GM18505 (cell line): ENCODE data around the gene TRAIP.

Experiments
- ATAC-seq: cut with Tn5 transposase; IDR thresholded peaks from one replicate; pipeline ENCODE4 v1.9.1; 2021; ENCODE audit not compliant: unreplicated experiment
- POLR2A ChIP-seq: IDR thresholded peaks from 4 replicates; pipeline ENCODE4 v1.6.1; 2011; ENCODE audit warnings: borderline replicate concordance; ENCODE audit not compliant: insufficient read depth, insufficient read length; ENCODE audit errors: extremely low read depth

TRAIP gene

DNA sequence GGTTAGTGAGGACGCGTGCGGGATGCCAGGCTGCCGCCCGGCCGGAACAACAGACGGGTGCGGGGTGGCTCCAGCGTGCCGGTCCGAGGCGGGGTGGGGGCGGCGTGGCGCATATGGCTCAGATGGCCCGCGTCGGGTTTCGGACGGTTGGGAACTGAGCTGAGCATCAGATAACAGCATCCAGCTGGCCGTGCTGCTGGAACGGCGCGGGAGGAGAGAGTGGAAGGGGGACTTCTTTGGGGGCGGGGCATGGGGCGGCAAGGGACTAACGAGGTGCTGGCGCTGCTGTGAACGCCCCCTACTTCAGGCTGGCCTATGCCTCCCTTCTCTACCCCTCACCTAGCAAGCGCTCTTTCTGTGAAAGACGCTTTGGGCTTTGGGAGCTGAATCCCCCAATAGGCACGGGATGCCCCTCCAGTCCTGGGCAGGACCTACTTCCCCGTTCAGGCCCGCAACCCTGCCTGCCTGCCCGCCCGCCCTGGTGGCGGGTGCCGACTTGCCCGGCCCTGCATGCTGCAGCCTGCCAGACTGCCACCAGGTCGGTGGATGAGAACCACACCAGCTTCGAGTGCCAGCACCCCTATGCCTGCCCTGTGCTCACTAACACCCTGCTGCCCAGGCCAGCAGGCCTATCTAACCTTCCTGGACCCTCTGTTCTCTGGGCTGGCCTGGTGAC, 52.8 kb downstream of the TRAIP start:
- ATAC-seq = peak; percentile 8
- TF ChIP-seq POLR2A = peak; percentile 11

DNA sequence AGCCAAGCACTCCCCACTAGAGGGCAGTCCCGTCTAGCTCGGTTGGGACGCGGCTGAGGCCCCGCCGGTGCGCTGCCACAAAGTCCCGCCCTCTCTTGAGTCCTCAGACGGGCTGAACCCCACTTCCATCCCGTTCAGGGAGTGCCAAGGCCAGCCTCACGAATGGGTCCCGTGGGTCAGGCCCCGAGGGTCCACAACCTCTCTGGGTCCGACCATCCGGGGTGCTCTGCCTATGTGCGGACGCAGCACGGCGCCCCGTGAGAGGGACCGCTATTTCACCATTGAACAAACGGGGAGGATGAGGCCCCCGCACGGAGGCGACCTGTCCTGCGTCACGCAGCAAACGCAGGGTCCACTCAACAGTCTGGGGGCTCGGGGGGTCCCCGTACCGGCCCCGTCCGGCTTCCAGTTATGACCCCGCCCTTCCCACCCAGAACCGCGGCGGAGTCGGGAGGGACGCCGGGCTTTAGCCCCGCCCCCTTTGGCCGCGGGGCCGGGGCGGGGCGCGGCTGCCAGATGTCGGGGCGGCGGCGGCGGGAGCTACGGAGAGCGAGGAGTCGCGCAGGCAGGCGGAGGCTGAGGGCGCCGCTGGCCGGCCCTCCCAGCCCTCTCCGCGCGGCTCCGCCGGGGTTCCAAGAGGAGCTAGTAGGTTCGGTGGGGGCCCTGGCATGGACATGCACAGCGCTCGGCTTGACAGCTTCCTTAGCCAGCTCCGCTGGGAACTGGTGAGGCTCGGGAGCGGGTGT, 53.5 kb downstream of the TRAIP start, which contains the start of gene INKA1:
TSS of gene INKA1 (plus strand) at position 543 of the 746 bp plus-strand sequence. CDS start at position 675, 132 bp downstream.
- ATAC-seq = peak; percentile 64
- no peak for TF ChIP-seq POLR2A

DNA sequence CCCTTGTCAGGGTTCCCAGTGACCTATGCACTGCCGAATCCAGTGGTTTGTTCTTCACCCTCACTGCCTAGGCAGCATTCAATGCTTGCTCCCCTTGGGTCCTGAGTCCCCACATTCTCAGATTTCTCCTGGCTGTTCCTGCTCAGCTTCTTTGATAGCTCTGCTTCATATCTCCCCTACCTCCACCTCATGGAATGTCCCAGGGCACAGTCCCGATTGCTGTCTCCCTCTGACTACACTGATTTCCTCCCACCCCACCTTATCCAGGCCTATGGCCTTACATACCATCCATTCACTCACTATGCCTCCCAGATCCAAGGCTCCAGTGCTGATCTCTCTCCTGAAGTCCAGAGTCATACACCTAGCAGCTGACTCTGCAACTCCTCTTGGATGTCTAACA, 55.2 kb downstream of the TRAIP start:
- ATAC-seq = no peak
- TF ChIP-seq POLR2A = no peak

GRCh38 chr3:49799761-49800160, 56.6 kb downstream of the TRAIP start, which contains the start of gene CDHR4:
CDHR4 (minus strand) TSS chr3:49799873; CDS start chr3:49799812, 61 bp downstream.
- no peak for ATAC-seq
- TF ChIP-seq POLR2A = no peak

DNA sequence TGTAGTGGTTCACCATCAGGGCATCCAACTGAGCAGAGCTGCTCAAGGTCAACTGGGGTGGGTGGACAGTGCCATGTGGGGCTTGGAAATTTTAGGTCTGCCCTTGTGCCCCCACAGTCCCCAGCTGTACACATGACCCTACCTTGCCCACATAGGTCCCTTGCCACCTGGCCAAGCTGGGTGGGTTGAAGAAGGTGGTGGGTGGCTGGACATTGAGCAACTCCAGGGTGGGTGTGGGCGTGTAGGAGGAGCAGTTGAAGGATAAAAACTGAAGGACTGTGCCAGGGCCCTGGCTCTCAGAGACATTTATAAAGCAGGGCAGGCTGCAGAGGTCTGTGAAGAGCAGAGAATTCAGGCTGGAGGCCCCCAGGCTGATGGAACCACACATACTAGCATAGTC, 57.3 kb downstream of the TRAIP start:
- ATAC-seq = no peak
- TF ChIP-seq POLR2A = no peak

DNA sequence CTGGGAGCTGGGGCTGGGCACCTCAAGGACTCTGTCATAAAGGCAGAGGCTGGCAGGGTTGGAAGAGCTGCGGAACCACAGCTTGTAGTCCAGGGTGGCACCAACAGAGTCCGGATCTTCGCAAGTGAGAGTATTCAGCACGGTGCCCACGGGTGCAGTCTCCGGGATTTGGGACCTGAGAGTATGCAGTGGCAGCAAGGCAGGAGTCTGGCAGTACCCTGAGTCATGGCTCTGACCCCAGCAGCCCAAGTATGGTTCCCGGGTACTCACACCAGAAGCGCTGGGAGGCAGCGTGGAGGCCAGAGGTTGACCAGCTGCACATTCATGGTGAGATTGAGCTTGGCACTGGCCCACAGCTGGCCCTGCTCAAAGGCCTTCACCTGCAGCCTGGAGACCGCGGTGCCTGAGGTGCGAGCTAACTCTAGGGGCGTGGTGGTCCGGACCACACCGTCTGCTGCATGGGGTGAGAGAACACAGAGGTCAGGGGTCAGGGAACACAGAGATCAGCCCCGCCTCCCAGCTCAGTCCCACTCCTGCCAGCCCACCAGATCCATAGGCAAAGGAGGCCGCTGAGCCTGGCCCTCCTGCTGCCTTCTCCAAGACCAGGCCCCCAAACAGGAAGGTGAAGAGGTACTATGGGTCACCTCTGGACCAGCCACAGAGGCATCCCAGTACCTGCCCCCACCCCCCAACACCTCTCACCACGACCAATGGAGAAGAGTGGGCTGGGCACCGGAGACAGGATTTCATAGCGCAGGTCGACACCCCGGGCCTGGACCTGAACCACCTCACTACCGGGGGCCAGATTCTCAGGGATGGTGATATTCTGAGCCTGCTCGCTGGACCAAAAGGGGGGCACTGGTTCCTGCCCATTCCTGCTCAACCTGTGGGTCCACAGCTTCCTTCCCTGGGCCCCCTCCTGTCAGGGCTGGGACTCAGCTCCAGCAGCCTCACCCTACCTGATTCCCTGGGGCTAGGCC, 61.1 kb downstream of the TRAIP start:
- ATAC-seq = no peak
- TF ChIP-seq POLR2A = no peak

GRCh38 chr3:49794431-49794830, 61.9 kb downstream of the TRAIP start:
- no peak for ATAC-seq
- no peak for TF ChIP-seq POLR2A

- ATAC-seq = no peak
These were observed 62.8 kb downstream of the TRAIP start for GRCh38 chr3:49793486-49794085.

GRCh38 chr3:49792371-49793150, 63.8 kb downstream of the TRAIP start:
- no peak for ATAC-seq
- TF ChIP-seq POLR2A = no peak

More at GRCh38 chr3:49793486-49794085, 62.8 kb downstream of the TRAIP start:
- TF ChIP-seq POLR2A = no peak

- no peak for ATAC-seq
- TF ChIP-seq POLR2A = no peak
These were observed 64.8 kb downstream of the TRAIP start for GRCh38 chr3:49791571-49791970.

GRCh38 chr3:49790626-49791411, 65.5 kb downstream of the TRAIP start:
- no peak for TF ChIP-seq POLR2A

More at GRCh38 chr3:49790626-49791411, 65.5 kb downstream of the TRAIP start:
- ATAC-seq = no peak
